HG03060 (cell line): ENCODE data around the gene CNTN1.

Experiments used
- ATAC-seq: cut with Tn5 transposase; IDR thresholded peaks from one replicate; pipeline ENCODE4 v1.9.1; 2021; ENCODE audit warnings: low read depth, moderate number of reproducible peaks; ENCODE audit not compliant: unreplicated experiment

CNTN1 gene

GRCh38 chr12:40762072-40762471 lies 69.8 kb downstream of the CNTN1 start:
- ATAC-seq = no peak

- no peak for ATAC-seq
Observed at GRCh38 chr12:40768125-40768864, 76.1 kb downstream of the CNTN1 start.

GRCh38 chr12:40769846-40770245 lies 77.6 kb downstream of the CNTN1 start:
- no peak for ATAC-seq

GRCh38 chr12:40770781-40771180 lies 78.5 kb downstream of the CNTN1 start:
- no peak for ATAC-seq

- no peak for ATAC-seq
Observed at GRCh38 chr12:40775661-40776060, 83.4 kb downstream of the CNTN1 start.

GRCh38 chr12:40784102-40784501 lies 91.9 kb downstream of the CNTN1 start:
- ATAC-seq = no peak

GRCh38 chr12:40788276-40788675 lies 96.0 kb downstream of the CNTN1 start:
- no peak for ATAC-seq

GRCh38 chr12:40792792-40793386 lies 100.7 kb downstream of the CNTN1 start:
- ATAC-seq = no peak

GRCh38 chr12:40793471-40793870 lies 101.2 kb downstream of the CNTN1 start:
- no peak for ATAC-seq

GRCh38 chr12:40794087-40794486 lies 101.8 kb downstream of the CNTN1 start:
- no peak for ATAC-seq

- ATAC-seq = no peak
Observed at GRCh38 chr12:40801082-40801481, 108.8 kb downstream of the CNTN1 start.

GRCh38 chr12:40801861-40802260 lies 109.6 kb downstream of the CNTN1 start:
- no peak for ATAC-seq

GRCh38 chr12:40802656-40803055 lies 110.4 kb downstream of the CNTN1 start:
- no peak for ATAC-seq

GRCh38 chr12:40819436-40820108 lies 127.3 kb downstream of the CNTN1 start:
- ATAC-seq = no peak

GRCh38 chr12:40820794-40821484 lies 128.7 kb downstream of the CNTN1 start:
- ATAC-seq = no peak

GRCh38 chr12:40825156-40825555 lies 132.9 kb downstream of the CNTN1 start:
- no peak for ATAC-seq

GRCh38 chr12:40827683-40828592 lies 135.7 kb downstream of the CNTN1 start:
- no peak for ATAC-seq

- no peak for ATAC-seq
Observed at GRCh38 chr12:40828593-40828990, 136.4 kb downstream of the CNTN1 start.

GRCh38 chr12:40829738-40830144 lies 137.5 kb downstream of the CNTN1 start:
- no peak for ATAC-seq

- no peak for ATAC-seq
Observed at GRCh38 chr12:40831916-40832315, 139.7 kb downstream of the CNTN1 start.
